H9 (cell line): ENCODE results near the gene MTA1. TPM values are rescaled to one million over a fixed set of nuclear protein-coding genes. Genes with fewer than 3 reads are reported as not detected.

ENCODE experiments used
- DNase-seq: peaks from one replicate; pipeline ENCODE4 v3.0.0-alpha.2; 2017
- H2AFZ ChIP-seq: one replicate; pipeline ENCODE4 v1.6.1; 2013; ENCODE audit warnings: mild to moderate bottlenecking, low read length, control low read depth, moderate library complexity
- H2AK5ac ChIP-seq: 2 replicates; pipeline ENCODE4 v1.6.1; 2013; ENCODE audit warnings: low read length, control low read depth, mixed read lengths; ENCODE audit not compliant: insufficient read length
- H2BK120ac ChIP-seq: one replicate; pipeline ENCODE4 v1.6.1; 2013; ENCODE audit warnings: low read depth, mild to moderate bottlenecking, low read length, control low read depth, inconsistent platforms; ENCODE audit not compliant: poor library complexity, severe bottlenecking
- H2BK12ac ChIP-seq: 2 replicates; pipeline ENCODE4 v1.6.1; 2013; ENCODE audit warnings: low read length, control low read depth, mixed read lengths, low read depth; ENCODE audit not compliant: insufficient read length
- H2BK15ac ChIP-seq: 2 replicates; pipeline ENCODE4 v1.6.1; 2013; ENCODE audit warnings: low read depth, low read length, control low read depth
- H2BK20ac ChIP-seq: one replicate; pipeline ENCODE4 v1.6.1; 2013; ENCODE audit warnings: low read depth, mild to moderate bottlenecking, low read length, control low read depth, inconsistent platforms; ENCODE audit not compliant: poor library complexity, severe bottlenecking
- H2BK5ac ChIP-seq: 2 replicates; pipeline ENCODE4 v1.6.1; 2013; ENCODE audit warnings: low read length, control low read depth, mixed read lengths; ENCODE audit not compliant: insufficient read length
- H3K14ac ChIP-seq: 2 replicates; pipeline ENCODE4 v1.6.1; 2013; ENCODE audit warnings: low read length, control low read depth; ENCODE audit not compliant: insufficient read depth
- H3K18ac ChIP-seq: 2 replicates; pipeline ENCODE4 v1.6.1; 2013; ENCODE audit warnings: low read depth, mild to moderate bottlenecking, mixed read lengths, low read length, control low read depth; ENCODE audit not compliant: insufficient read length
- H3K23ac ChIP-seq: 2 replicates; pipeline ENCODE4 v1.6.1; 2013; ENCODE audit warnings: low read length, control low read depth, mixed read lengths, low read depth; ENCODE audit not compliant: insufficient read length
- H3K23me2 ChIP-seq: 2 replicates; pipeline ENCODE4 v1.6.1; 2013; ENCODE audit warnings: low read depth, mild to moderate bottlenecking, mixed read lengths, low read length, control low read depth; ENCODE audit not compliant: insufficient read length, poor library complexity, severe bottlenecking
- H3K27ac ChIP-seq: 2 replicates; pipeline ENCODE4 v1.5.1; 2013; ENCODE audit warnings: low read length, control low read depth, mixed read lengths, low read depth; ENCODE audit not compliant: insufficient read length
- H3K27me3 ChIP-seq: 2 replicates; pipeline ENCODE4 v1.6.1; 2013; ENCODE audit warnings: low read length, control low read depth, inconsistent platforms; ENCODE audit not compliant: insufficient read depth
- H3K4ac ChIP-seq: 2 replicates; pipeline ENCODE4 v1.6.1; 2013; ENCODE audit warnings: low read depth, mild to moderate bottlenecking, control low read depth, inconsistent platforms, low read length, moderate library complexity
- H3K4me1 ChIP-seq: 2 replicates; pipeline ENCODE4 v1.6.1; 2013; ENCODE audit warnings: low read length, control low read depth, inconsistent platforms; ENCODE audit not compliant: insufficient read depth
- H3K4me2 ChIP-seq: 2 replicates; pipeline ENCODE4 v1.6.1; 2013; ENCODE audit warnings: low read length, control low read depth, mixed read lengths; ENCODE audit not compliant: insufficient read length, insufficient read depth
- H3K56ac ChIP-seq: 2 replicates; pipeline ENCODE4 v1.6.1; 2013; ENCODE audit warnings: low read depth, mild to moderate bottlenecking, mixed read lengths, low read length, control low read depth; ENCODE audit not compliant: insufficient read length
- H3K79me1 ChIP-seq: 2 replicates; pipeline ENCODE4 v1.6.1; 2013; ENCODE audit warnings: low read depth, mild to moderate bottlenecking, moderate library complexity, low read length, control low read depth, inconsistent platforms; ENCODE audit not compliant: insufficient read depth, poor library complexity, severe bottlenecking
- H3K79me2 ChIP-seq: 2 replicates; pipeline ENCODE4 v1.6.1; 2013; ENCODE audit warnings: low read length, control low read depth, inconsistent platforms; ENCODE audit not compliant: insufficient read depth
- H3K9ac ChIP-seq: 2 replicates; pipeline ENCODE4 v1.6.1; 2013; ENCODE audit warnings: low read length, control low read depth, mixed read lengths; ENCODE audit not compliant: insufficient read length; ENCODE audit errors: extremely low read depth
- H3K9me3 ChIP-seq: one replicate; pipeline ENCODE4 v1.6.1; 2013; ENCODE audit warnings: low read depth, low read length, inconsistent platforms; ENCODE audit not compliant: control insufficient read depth
- H3T11ph ChIP-seq: one replicate; pipeline ENCODE4 v1.6.1; 2013; ENCODE audit warnings: mild to moderate bottlenecking, low read length, control low read depth, inconsistent platforms
- H4K20me1 ChIP-seq: one replicate; pipeline ENCODE4 v1.6.1; 2013; ENCODE audit not compliant: control insufficient read depth, insufficient read length, insufficient read depth
- H4K5ac ChIP-seq: 2 replicates; pipeline ENCODE4 v1.6.1; 2013; ENCODE audit warnings: low read depth, mild to moderate bottlenecking, mixed read lengths, low read length, control low read depth; ENCODE audit not compliant: insufficient read length
- H4K8ac ChIP-seq: replicated peaks from 2 replicates; pipeline ENCODE4 v1.6.1; 2013; ENCODE audit warnings: low read length, control low read depth, mixed read lengths, low read depth; ENCODE audit not compliant: insufficient read length
- H4K91ac ChIP-seq: 2 replicates; pipeline ENCODE4 v1.6.1; 2013; ENCODE audit warnings: low read depth, mild to moderate bottlenecking, moderate library complexity, mixed read lengths, low read length, control low read depth; ENCODE audit not compliant: insufficient read length
- H3K27ac Mint-ChIP-seq, 3 experiments: 2 replicates in 2 of 3; 3 replicates in 1 of 3; pipeline ENCODE4 v1.8.0; 2020 to 2021; ENCODE audit warnings: mixed read lengths in 3 of 3, mild to moderate bottlenecking in 1 of 3, moderate library complexity in 1 of 3
- H3K27me3 Mint-ChIP-seq: 2 replicates; pipeline ENCODE4 v1.8.0; 2021; ENCODE audit warnings: low read depth, mild to moderate bottlenecking, moderate library complexity, mixed read lengths
- H3K36me3 Mint-ChIP-seq, 3 experiments: 2 replicates in 2 of 3; 3 replicates in 1 of 3; pipeline ENCODE4 v1.8.0; 2020 to 2021; ENCODE audit warnings: low read depth in 3 of 3, mixed read lengths in 3 of 3; ENCODE audit not compliant: insufficient read depth in 1 of 3
- H3K4me1 Mint-ChIP-seq, 2 experiments: 2 replicates each; pipeline ENCODE4 v1.8.0; 2020; ENCODE audit warnings: mixed read lengths in 2 of 2
- H3K4me3 Mint-ChIP-seq, 2 experiments: 2 replicates in 1 of 2; 3 replicates in 1 of 2; pipeline ENCODE4 v1.8.0; 2020 to 2021; ENCODE audit warnings: mild to moderate bottlenecking in 2 of 2, mixed read lengths in 2 of 2, moderate library complexity in 1 of 2
- H3K9me3 Mint-ChIP-seq, 2 experiments: 2 replicates in 1 of 2; 3 replicates in 1 of 2; pipeline ENCODE4 v1.8.0; 2020; ENCODE audit warnings: mild to moderate bottlenecking in 2 of 2, mixed read lengths in 2 of 2, moderate library complexity in 1 of 2
- WGBS: extraction: QIAGEN DNeasy Blood & Tissue Kit; methylation state at CpG from one replicate; pipeline ENCODE4 v1.1.7; 2013; ENCODE audit warnings: missing lambda C conversion rate, low lambda C conversion rate, mixed read lengths; ENCODE audit not compliant: insufficient read length; ENCODE audit errors: extremely low coverage; 5-methylcytosine and 5-hydroxymethylcytosine counted together
- total RNA-seq: library from RNA; stranded (reverse); gene quantifications from 2 replicates; pipeline ENCODE4 v1.2.1, GENCODE V29; 2021
- TF ChIP-seq, protein P1 (sequence below): fragments of 200-600 bp; sonication (generic); conservative IDR thresholded peaks from 3 replicates; pipeline ENCODE4 v1.8.0; 2021; ENCODE audit warnings: antibody characterized with exemption, mild to moderate bottlenecking

Gene MTA1
- total RNA-seq, 1 experiment from 2014 or later: 230 TPM

DNA sequence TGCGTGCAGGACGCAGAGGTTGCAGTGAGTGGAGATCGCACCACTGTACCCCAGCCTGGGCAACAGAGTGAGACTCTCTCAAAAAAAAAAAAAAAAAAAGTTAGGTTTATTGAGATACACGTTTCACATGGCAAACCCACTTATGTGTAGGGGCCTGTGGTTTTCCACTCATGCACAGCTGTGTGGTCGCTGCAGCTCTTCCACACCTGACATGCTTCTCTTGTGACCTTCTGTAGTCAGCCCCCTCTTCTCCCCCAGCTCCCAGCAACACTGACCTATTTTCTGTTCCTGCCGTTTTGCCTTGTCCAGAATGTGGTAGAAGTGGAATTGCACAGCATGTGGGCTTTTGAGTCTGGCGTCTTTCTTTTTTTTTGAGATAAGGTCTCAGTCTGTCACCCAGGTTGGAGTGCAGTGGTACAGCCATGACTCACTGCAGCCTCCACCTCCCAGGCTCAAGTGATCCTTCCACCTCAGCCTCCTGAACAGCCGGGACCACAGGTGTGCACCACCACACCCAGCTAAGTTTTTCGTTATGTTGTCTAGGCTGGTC is 8.4 kb downstream of the MTA1 start:
- H3K36me3 Mint-ChIP-seq: peaks cover 38 to 61% (median 49%) of the 10 kb centered on the region in 3 experiments
- WGBS: no CpG with 5 or more reads among the region's 9 CpGs
- Histone ChIP-seq H3K4ac (no peak overlapping the region), H3K9ac (no peak overlapping the region), H4K8ac (no peak overlapping the region), H4K5ac (no peak overlapping the region), H2BK120ac (no peak overlapping the region), H2AFZ (no peak overlapping the region), H2BK5ac (no peak overlapping the region), H3K4me2 (no peak overlapping the region), H3K18ac (no peak overlapping the region), H3K23me2 (no peaks in the 10 kb centered on the region), H3K4me1 (no peaks in the 10 kb centered on the region), H3K27me3 (no peaks in the 10 kb centered on the region), H2AK5ac (no peak overlapping the region), H3K56ac (no peak overlapping the region), H2BK20ac (no peak overlapping the region), H3K14ac (no peak overlapping the region), H3K27ac (no peak overlapping the region), H4K20me1 (no peaks in the 10 kb centered on the region), H3K79me2 (peaks cover 40% of the 10 kb centered on the region; the same call in 1 of the 2 replicates), H2BK15ac (no peak overlapping the region), H2BK12ac (no peak overlapping the region), H3T11ph (no peak overlapping the region), H3K79me1 (peaks cover 21% of the 10 kb centered on the region), H4K91ac (no peak overlapping the region), H3K23ac (no peak overlapping the region), H3K9me3 (no peaks in the 10 kb centered on the region)
- peaks cover 6% of the 10 kb centered on the region in 2 experiments for H3K4me1 Mint-ChIP-seq
- DNase-seq: no peak
- H3K4me3 Mint-ChIP-seq: no peak overlapping the region
- H3K27me3 Mint-ChIP-seq: no peaks in the 10 kb centered on the region
- TF ChIP-seq, protein P1, sequence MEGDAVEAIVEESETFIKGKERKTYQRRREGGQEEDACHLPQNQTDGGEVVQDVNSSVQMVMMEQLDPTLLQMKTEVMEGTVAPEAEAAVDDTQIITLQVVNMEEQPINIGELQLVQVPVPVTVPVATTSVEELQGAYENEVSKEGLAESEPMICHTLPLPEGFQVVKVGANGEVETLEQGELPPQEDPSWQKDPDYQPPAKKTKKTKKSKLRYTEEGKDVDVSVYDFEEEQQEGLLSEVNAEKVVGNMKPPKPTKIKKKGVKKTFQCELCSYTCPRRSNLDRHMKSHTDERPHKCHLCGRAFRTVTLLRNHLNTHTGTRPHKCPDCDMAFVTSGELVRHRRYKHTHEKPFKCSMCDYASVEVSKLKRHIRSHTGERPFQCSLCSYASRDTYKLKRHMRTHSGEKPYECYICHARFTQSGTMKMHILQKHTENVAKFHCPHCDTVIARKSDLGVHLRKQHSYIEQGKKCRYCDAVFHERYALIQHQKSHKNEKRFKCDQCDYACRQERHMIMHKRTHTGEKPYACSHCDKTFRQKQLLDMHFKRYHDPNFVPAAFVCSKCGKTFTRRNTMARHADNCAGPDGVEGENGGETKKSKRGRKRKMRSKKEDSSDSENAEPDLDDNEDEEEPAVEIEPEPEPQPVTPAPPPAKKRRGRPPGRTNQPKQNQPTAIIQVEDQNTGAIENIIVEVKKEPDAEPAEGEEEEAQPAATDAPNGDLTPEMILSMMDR: no peak
- H3K9me3 Mint-ChIP-seq: peaks cover 0 to 3% of the 10 kb centered on the region in 2 experiments; a peak in 1 of 5 replicates
- 0 out of 7 replicates have a peak overlapping the region, but pooled peaks of 1 of the 3 experiments have one; percentile 35 for H3K27ac Mint-ChIP-seq
